Right cardiac atrium (tissue), 5 donors: ENCODE measurements around the gene PGA4. TPM values are rescaled to one million over a fixed set of nuclear protein-coding genes. Genes with fewer than 3 reads are reported as not detected.
"Not testable (repeated sequence)": the region's sequence is repeated elsewhere in the genome, so short reads cannot be mapped to it uniquely, and the experiment has no call there.

Source experiments
- ATAC-seq, 2 donors: fragments of 200-7000 bp; cut with Tn5 transposase; one replicate each; pipeline versions ENCODE4 v1.8.0 to v1.9.1; 2020; ENCODE audit warnings: moderate library complexity in 2 of 2, mild to moderate bottlenecking in 1 of 2
- DNase-seq, 3 donors: peaks; one replicate each; pipeline ENCODE4 v3.0.0-alpha.2; 2020
- H3K27ac ChIP-seq: one replicate; pipeline ENCODE4 v1.5.1; 2013; ENCODE audit warnings: mild to moderate bottlenecking, low read length, control low read depth, moderate library complexity
- H3K27me3 ChIP-seq: one replicate; pipeline ENCODE4 v1.6.1; 2013; ENCODE audit not compliant: control insufficient read depth, insufficient read depth
- H3K4me1 ChIP-seq: one replicate; pipeline ENCODE4 v1.6.1; 2013; ENCODE audit warnings: low read length; ENCODE audit not compliant: control insufficient read depth, insufficient read depth
- H3K4me3 ChIP-seq: one replicate; pipeline ENCODE4 v1.5.1; 2013; ENCODE audit warnings: low read length, control low read depth
- H3K9me3 ChIP-seq: one replicate; pipeline ENCODE4 v1.6.1; 2013; ENCODE audit warnings: low read length; ENCODE audit not compliant: control insufficient read depth
- WGBS: extraction: QIAGEN DNeasy Blood & Tissue Kit; methylation state at CpG from one replicate; pipeline ENCODE4 v1.1.7; 2013; 5-methylcytosine and 5-hydroxymethylcytosine counted together
- intact Hi-C, 4 donors: fragments of 100-400 bp; cut with DNase I; formaldehyde crosslinking; loops; one replicate each; pipeline versions ENCODE4 v1.11.0 to v1.14.0; 2022 to 2023
- polyA plus RNA-seq: library from polyadenylated mRNA; stranded (reverse); fragments of 200-250 nt; gene quantifications from one replicate; pipeline ENCODE4 v1.2.3, GENCODE V29; 2013
- total RNA-seq, 4 donors: library from RNA; stranded (reverse); fragmentation: NEBNext Ultra II Directional; extraction: Animal tissue kit (Norgen Biotek cat#: 25700); gene quantifications; one replicate each; pipeline ENCODE4 v1.2.1, GENCODE V29; 2021
- donor health status: healthy with polysubstance abuse.
- donor health status: DM: no; HTN: yes; CAD: no.
- donor health status: DM: no; HTN: no; CAD: no.
- donor health status: DM: no; HTN: yes; CAD: no; lungs with severe emphysema.
- donor health status: DM: yes; HTN: yes; CAD: no.

The PGA4 gene
- total and polyA plus RNA-seq, 5 donors = 0.71 to 7.4 (median 4.1) TPM

DNA sequence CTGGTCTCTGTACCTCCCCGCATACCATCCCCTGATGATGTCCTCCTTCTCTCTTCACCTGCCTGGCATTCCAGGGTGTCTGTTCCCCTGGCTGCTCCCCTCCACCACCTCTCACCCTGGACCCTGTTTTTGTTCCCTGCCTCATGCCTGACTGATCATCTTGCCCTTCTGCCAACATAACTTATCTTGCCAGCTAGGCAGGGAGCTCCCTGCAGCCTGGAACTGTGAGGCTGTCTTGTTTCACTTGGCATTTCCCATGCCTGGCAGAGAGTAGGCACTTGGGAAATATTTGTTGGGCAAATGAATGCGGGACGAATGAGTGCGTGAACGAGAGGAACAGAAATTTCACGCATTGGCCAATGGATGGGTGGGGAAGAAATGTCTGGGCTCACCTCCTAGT, 7.3 kb downstream of the PGA4 start:
- ATAC-seq = peak in 1 of 2 donors; percentile 44
- WGBS = no CpG with 5 or more reads among the region's 6 CpGs

DNA sequence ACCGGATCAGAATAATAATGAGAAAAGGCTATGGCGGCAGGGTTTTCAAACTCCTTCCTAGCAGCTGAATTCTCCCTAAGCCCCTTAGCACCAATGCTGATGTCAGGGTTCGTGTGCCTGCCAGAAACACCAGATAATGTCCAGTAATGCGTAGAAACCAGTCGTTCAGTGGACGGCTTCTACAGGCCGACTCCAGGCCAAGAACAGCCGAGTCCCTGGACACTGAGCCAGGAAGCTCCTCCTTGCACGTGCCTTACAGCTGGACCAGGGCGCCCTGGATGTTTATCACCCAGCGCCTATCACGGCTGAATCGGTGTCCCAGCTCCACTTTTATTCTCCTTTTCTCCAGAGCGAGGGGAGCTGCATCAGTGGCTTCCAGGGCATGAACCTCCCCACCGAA, 8.9 kb downstream of the PGA4 start:
- no CpG with 5 or more reads among the region's 15 CpGs for whole genome bisulfite sequencing
- peak; percentile 58 to 67 for ATAC-seq
- not testable (repeated sequence) for H3K9me3 ChIP-seq

More for the DNA sequence above, 7.3 kb downstream of the PGA4 start:
- H3K27me3 ChIP-seq, H3K9me3 ChIP-seq, H3K27ac ChIP-seq, intact Hi-C loops, H3K4me3 ChIP-seq, H3K4me1 ChIP-seq, DNase-seq: not testable (repeated sequence)

GRCh38 chr11:61231585-61231984, 9.4 kb downstream of the PGA4 start:
- no CpG with 5 or more reads among the region's 5 CpGs for WGBS
- H3K9me3 ChIP-seq, H3K27ac ChIP-seq, intact Hi-C loops, DNase-seq, H3K27me3 ChIP-seq, H3K4me1 ChIP-seq, H3K4me3 ChIP-seq: not testable (repeated sequence)
- peak in 1 of 2 donors; percentile 8 for ATAC-seq

More for the DNA sequence above, 8.9 kb downstream of the PGA4 start:
- DNase-seq, H3K27me3 ChIP-seq, H3K4me1 ChIP-seq, H3K27ac ChIP-seq, H3K4me3 ChIP-seq, intact Hi-C loops: not testable (repeated sequence)

DNA sequence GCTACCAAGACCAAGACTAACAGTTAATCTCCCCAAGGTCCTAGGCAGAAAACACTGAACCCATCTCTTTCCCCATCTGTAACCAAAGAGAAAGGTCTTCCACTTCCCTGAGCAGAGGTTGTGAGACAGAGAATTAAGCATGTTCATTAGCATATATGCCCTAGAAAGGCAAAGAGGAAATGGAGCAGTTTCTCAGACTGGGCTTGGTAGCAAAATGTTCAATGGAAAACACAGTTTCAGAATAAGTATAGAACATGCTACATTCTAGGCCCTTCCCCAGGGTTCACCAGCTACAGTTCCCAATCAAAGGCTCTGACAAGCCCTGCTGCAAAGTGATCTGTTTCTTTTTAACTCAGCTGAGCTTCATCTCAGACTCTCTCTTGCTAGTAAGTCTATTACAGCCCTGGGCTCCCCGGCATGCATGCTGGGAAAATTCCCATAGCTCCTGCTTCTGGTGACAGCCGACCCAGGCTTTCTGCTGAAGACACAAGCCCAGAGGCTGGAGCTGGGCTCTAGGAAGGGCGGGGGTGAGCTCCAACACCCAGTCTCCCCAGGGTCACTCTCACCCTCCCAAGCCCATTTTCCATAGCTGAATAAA, 10.5 kb downstream of the PGA4 start:
- DNase-seq, H3K9me3 ChIP-seq, intact Hi-C loops, H3K4me1 ChIP-seq, H3K27me3 ChIP-seq, H3K27ac ChIP-seq, H3K4me3 ChIP-seq, ATAC-seq: not testable (repeated sequence)
- WGBS = no CpG with 5 or more reads among the region's 3 CpGs

DNA sequence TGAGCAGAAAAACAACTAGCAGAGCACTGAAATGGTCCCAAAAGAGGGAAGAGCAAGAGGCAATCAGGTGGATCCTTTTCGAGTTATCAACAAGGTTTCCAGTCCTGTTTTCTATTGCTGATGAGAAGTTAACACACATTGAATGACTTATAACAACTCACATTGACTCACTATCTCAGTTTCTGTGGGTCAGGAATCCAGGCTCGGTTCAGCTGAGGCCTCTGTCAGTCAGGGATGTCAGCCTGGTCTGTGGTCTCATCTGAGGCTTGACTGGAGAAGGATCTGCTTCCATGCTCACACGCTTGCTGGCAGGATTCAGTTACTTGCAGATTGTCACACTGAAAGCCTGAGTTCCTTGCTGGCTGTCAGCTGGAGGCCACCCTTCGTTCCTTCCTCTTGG, 15.0 kb downstream of the PGA4 start:
- DNase-seq, H3K27me3 ChIP-seq, ATAC-seq, H3K9me3 ChIP-seq, H3K27ac ChIP-seq, H3K4me3 ChIP-seq, intact Hi-C loops, H3K4me1 ChIP-seq: not testable (repeated sequence)
- WGBS = no CpG with 5 or more reads among the region's 4 CpGs

DNA sequence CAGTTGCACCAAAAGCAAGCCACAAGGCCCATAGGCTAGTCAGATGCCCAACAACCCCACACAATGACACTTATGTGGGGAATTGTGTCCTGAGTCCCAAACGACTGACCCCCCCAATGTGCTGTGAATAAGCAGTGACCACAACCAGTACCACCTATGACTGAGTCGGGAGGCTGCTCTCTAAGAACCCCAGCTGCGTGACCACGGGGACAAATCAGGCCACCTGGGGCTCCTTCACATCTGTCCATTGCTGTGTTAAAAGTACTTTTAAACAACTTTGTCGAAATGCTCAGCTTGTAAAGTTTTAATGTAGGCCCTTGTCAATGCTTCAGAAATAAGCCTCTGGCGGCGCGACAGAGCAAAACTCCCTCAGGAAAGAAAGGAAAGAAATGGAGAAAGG, 18.1 kb downstream of the PGA4 start:
- H3K4me3 ChIP-seq, H3K27ac ChIP-seq, H3K4me1 ChIP-seq, DNase-seq, H3K27me3 ChIP-seq, intact Hi-C loops, H3K9me3 ChIP-seq, ATAC-seq: not testable (repeated sequence)
- WGBS = 73% methylated on average over 7 of the region's 8 CpGs

DNA sequence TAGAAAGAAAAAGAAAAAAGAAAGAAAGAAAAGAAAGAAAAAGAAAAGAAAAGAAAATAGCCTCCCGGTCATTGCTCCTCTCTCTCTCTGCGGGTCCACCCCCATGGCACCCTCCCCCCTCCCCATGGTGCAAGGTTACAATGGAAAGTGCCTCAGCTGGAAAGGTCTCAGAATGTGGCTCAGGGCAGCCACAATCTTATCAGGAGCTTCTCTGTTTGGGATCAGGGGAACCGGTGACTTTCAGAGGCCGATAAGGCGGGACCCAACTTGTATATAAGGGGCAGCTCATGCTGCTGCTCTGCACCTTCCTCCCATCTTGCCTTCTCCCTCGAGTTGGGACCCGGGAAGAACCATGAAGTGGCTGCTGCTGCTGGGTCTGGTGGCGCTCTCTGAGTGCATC, 18.7 kb downstream of the PGA4 start, which contains the start of gene PGA5:
Gene PGA5 (plus strand): TSS at position 301 of the 400 bp plus-strand sequence. CDS start 52 bp downstream, at position 353.
- H3K4me3 ChIP-seq, H3K27me3 ChIP-seq, intact Hi-C loops, H3K9me3 ChIP-seq, H3K4me1 ChIP-seq, ATAC-seq, H3K27ac ChIP-seq, DNase-seq: not testable (repeated sequence)
- no CpG with 5 or more reads among the region's 8 CpGs for WGBS

- H3K4me1 ChIP-seq, H3K9me3 ChIP-seq, H3K27ac ChIP-seq, DNase-seq, intact Hi-C loops, H3K4me3 ChIP-seq, H3K27me3 ChIP-seq: not testable (repeated sequence)
- peak; percentile 35 to 61 for ATAC-seq
- no CpG with 5 or more reads among the region's 5 CpGs for WGBS
Measured at GRCh38 chr11:61241526-61241925, 19.4 kb downstream of the PGA4 start.

DNA sequence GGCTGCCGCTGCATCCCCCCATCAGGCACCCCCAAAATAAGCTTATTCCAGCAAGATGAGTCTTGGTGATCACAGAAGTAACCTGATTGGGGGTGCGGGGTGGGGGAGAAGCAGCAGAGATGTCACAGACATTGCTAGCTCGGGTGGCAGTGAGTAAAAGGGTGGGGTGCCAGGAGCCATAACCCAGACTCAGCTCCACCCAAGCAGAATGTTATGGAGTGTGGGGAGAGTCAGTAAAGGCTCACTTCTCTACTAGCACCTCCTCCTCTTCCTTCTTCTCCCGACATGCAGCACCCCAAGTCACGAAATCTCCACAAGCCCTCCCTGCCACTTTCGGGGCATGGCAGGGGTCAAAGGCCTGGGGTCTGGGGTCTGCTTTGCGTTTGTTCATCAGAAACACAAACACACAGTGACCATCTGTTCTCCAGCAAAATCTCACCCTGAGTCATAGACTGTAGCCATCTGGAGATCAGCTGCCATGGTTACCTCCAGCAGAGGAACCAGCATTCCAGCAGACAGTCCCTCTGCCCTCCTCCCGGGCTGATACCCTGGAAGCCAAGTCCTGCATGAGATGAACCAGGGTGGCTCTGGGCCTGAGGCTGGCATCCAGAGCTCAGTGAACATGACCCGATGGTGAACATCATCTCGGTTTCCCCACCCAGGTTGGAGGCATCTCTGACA, 23.3 kb downstream of the PGA4 start:
- H3K4me1 ChIP-seq, H3K27ac ChIP-seq, H3K27me3 ChIP-seq, H3K4me3 ChIP-seq, ATAC-seq, H3K9me3 ChIP-seq, intact Hi-C loops, DNase-seq: not testable (repeated sequence)
- WGBS = no CpG with 5 or more reads among the region's 10 CpGs

- whole genome bisulfite sequencing = 87% methylated on average over 9 of the region's 9 CpGs
- ATAC-seq, H3K9me3 ChIP-seq, DNase-seq, H3K4me3 ChIP-seq, H3K4me1 ChIP-seq, H3K27ac ChIP-seq, H3K27me3 ChIP-seq, intact Hi-C loops: not testable (repeated sequence)
Measured at GRCh38 chr11:61248071-61248470, 25.9 kb downstream of the PGA4 start.

- 71% methylated on average over 8 of the region's 8 CpGs for WGBS
- H3K27ac ChIP-seq, H3K4me3 ChIP-seq, DNase-seq, H3K9me3 ChIP-seq, H3K4me1 ChIP-seq, H3K27me3 ChIP-seq, intact Hi-C loops: not testable (repeated sequence)
- peak in 1 of 2 donors; percentile 5 for ATAC-seq
Measured at GRCh38 chr11:61249201-61249600, 27.1 kb downstream of the PGA4 start.
